HG03025 (cell line): ENCODE measurements around the gene CFAP73.

Experiments
- ATAC-seq: cut with Tn5 transposase; IDR thresholded peaks from one replicate; pipeline ENCODE4 v1.9.1; 2021; ENCODE audit warnings: mild to moderate bottlenecking, moderate library complexity; ENCODE audit not compliant: unreplicated experiment, low FRiP score

CFAP73 gene

DNA sequence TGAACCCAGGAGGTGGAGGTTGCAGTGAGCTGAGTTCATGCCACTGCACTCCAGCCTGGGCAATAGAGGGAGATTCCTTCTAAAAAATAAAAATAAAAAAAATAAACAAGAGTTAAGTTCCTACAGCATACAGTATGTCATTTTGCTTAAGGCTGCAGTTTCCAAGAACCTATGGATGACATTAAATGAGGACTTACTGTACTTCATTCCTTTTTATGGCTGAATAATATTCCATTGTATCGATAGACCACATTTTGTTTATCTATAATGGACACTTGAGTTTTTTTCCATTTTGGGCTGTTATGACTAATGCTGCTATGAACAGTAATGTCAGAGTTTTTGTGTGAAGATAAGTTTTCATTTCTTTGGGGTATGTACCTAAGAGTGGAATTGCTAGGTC lies 31.4 kb upstream of the CFAP73 start:
- ATAC-seq = no peak

DNA sequence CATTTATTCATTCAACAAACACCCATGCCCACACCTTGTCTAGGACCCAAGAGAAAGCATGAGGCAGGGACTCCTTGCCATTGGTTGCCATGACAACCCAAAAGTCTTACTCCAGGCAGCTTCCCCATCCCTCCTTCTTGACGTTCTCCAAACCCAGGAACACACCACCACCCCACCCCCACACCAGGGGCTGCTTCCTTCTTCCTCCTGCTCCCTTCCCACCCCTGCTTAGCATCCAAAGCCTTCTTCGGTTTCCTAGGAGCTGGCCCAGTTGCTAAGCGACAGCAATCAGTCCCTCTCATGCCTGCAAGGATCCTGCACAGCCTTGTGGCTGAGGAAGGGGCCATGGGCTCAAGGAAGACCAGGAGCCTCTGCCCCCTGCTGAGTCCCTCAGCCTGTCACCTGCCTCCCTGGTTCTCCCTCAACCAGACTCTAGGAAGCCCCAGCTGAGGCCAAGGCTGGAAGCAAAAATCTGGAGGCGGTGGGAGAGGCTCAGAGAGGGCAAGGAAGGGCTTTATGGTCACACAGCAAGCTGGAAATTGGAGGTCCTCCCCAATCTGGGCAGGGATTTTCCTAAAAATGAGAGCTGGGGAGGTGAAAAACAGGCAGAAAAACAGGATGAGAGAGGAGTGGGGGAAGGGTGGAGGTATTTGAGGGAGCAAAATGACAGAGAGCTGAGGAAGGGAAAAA lies 29.4 kb upstream of the CFAP73 start:
- ATAC-seq = no peak

DNA sequence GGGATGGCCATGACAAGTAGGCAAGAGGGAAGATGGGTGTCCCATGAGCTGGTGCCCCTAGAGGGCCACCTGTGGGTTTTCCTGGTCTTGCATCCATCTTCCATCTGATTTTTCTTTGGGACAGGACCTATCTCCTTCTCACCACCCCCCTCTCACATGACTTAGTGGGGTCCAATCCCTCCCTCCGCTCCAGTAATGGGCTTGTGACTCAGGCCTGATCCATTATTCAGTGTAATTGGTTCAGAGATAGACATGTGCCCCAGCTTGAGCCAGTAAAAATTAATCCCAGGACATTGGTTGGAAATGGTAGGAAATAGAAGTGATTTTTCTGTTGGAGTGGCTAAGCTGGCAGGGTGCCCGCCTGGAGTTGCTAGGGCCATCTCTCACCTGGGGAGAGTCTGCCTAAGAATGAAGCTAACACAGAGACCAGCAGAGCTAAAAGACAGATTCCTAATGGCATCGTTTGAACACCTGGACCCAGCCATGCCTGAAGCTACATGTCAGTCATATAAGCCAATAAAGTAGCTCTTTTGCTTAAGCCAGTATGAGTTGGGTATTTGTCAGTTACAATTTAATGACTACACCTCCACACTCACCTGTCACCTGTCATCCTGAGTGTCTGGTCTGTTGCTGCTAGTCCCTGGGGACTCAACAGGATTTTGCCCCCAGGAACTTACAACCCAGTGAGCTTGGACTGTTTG lies 28.7 kb upstream of the CFAP73 start:
- ATAC-seq = no peak

DNA sequence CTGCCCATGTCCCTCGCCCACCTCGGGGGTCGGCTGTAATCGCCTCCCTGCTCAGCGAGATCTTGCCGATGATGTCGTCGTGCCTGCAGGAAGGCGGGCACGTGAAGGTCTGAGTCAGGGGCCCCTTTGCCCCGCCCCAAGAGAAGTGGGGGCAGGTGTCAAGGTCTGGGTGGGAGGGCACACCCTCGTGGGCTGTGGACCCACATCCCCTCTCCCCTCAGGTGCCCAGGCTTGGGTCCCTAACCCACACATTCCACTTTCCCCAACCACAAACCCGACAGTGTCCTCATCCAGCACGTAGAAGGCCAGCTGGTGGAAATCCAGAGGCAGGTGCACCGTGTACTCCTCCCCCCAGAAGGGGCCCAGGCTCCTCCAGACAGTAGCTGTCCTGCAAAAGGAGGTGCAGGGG lies 21.7 kb upstream of the CFAP73 start:
- no peak for ATAC-seq

DNA sequence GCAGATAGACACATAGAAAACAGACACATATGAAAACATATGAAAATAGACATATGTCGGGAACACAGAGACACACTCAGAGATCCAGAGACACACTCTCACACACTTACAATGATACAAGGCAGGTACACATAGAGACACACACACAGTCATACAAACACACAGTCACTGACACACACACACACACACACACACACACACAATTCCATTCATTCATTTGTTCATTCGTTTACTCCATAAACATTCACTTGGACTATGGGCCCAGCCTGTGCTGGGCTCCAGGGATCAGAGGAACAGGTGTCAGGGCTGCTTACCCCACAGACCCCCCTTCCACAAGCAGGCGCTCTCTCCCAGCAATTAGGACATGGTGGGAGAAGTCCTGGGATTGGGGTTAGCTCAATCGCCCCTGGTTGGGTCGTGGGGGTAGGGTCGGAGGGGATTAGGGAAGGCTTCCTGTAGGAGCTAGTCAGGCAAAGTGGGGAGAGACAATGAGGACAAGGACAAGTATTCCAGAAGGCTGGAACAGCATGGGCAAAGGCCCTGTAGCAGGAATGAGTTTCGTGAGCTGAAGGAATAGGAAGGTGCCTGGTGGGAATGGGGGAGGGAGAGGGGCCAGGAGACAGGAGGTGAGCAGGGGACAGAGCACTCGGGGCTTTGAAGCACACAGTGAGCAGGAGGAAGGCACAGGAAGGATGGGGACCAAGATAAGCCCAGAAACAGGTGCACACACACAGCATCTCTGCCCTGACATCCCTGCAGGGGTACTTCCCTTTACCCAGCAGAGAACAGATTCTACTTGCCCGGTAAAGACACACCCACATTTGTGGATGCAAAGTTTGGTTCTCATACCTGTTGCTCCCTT lies 20.5 kb upstream of the CFAP73 start:
- ATAC-seq = no peak

DNA sequence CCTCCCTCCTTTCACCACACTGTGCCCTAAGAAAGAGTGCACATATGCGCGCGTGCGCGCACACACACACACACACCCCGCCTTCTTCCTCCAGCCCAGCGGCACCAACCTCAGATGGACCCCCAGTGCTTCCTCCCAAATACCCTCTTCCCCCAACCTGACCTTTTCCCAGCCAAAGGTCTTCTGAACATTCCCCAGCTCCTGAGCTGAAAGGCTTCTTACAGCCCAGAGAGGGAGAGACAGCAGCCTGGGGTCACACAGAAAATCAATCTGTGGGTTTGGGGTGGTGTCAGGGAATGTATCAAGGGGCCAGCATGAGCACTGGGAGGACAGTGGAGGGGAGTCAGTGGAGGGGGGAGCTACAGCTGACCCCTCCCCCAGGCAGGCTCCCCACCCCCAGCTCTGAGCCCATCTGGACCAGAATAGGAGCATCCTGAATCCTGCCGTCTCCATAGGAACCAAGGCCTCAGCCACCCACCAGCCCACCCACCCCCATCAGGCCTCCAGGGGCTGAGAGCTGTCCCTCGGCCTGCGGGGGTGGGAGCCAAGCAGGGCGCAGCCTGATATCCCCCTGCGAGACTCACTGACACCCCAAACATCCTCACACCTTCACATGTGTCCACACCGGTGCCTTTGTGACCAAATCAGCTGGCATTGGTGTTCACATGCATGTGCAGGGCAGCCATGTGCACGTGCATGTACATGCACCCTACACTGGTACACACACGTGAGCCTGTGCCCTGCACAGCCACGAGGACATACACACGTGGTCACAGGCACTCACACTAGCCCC lies 19.7 kb upstream of the CFAP73 start:
- ATAC-seq = no peak

DNA sequence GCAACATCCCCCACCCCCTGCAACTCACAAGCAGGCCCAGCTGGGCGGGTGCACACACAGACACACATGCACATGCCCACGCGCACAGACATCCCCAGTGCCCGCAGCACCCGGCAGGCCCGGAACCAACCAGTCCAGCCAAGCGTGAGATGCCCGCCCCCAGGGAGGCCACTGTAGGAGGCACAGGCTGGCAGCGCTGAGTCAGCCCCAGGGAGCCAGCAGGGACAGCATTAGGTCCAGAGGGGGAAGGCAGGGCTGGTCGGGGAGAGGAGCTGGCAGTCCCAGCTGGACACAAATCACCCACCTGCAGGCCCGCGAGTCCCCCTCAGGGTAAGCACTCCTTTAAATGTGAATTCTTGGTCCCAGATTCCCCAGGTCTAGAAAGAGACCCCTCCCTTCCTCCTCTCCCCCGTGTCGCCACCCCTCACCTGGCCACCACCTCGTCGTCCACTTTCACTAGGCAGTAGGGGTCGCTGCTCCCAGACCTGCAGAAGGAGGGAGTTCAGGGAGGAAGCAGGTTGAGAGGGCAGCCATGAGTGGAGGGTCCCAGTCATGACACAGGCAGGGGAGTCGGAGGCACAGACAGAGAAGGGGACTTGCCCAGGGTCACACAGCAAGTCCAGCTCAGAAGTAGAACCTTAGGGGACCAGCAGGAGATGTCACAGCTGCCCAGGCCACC lies 18.9 kb upstream of the CFAP73 start:
- ATAC-seq = no peak

DNA sequence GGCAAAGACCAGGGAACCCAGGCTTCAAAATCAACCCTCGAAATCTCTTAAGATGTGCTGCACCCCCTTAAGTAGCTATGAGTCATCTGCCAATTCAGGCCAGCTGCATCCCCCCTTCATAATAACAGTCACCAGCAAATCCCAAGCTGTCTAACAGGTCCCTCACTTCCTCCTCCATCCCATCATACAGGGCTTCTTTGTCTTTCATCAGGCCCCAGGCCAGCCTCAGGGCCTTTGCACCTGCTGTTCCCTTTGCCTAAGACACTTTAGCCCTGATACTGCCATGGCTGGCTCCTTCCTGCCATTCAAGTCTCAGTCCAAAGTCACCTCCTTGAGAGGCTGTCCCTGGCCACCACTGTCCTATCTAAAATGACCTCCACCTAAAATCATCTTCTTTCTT lies 18.0 kb upstream of the CFAP73 start:
- no peak for ATAC-seq

DNA sequence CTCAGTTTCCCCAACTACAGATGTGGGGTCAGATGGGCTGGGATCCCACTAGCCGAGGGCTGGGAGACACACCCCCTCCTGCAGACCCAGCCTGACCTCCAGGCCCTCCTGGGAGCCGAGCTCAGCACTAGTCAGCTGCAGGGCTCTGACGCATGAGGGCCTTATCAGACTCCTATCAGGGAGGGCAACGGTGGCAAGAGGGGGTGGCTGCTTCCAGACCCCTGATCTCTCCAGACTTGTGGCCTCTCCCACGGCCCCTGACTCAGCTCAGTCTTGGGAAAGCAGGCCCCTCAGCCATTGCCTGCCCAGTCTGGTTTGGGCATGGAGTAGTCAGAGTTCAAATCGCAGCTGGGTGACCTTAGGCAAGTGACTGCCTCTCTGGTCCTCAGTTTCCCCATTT lies 16.5 kb upstream of the CFAP73 start:
- no peak for ATAC-seq

DNA sequence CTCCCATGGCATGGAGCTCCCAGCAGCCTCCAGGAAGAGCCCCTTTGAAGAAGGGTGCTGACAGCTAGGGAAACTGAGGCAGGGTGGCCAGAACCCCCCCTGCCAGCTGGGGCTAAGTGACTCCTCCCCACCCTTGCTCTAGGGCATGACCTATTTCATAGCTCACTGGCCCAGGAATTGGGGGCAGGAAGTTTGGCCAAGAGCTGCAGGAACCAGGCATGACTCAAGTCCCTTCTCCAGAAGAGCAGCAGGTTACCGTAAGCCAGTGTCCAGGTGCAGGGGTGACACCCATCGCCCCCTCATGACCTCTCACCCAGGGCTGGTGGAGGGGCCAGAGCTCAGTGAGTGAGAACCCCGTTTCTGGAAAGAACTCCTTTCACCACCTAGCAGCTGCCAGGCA lies 15.9 kb upstream of the CFAP73 start:
- no peak for ATAC-seq

DNA sequence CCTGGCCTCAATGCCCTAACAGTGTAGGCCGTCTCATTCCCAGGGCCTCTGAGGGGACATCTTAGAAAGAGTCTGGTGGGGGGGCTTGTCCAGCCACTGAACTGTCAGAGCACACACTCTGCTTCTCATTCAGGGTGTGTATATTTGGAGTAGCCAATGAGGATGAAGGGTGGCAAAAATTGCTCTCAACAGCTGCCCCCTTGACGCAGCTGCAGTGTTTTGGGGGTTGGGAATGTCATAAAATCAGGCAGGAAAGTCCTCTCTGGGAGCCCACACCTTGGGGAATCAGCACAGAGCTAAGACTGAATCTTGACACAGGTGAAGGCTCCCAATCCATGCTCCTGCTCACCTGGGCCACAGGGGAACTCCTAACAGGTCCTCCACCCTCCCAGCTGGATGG lies 15.5 kb upstream of the CFAP73 start:
- no peak for ATAC-seq

DNA sequence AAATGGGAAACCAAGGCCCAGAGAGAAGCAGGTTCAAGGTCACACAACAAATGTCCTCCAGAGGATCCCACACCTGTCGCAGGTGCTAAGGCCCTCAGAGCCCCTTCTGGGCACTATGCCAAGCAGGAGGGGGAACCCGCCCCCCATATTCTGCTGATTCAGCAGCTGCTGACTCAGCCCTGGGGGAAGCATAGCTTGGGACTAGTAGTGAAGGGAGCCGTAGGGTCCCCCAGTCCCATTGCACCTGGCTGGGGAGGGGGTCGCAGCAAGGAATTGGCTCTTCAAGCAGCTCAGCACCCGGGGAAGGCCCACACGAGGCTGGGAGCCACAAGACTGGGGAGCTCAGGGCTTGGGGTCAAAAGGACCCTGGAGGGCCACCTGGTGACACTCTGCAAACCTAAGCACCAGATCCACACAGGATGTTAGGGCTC lies 15.0 kb upstream of the CFAP73 start:
- no peak for ATAC-seq

DNA sequence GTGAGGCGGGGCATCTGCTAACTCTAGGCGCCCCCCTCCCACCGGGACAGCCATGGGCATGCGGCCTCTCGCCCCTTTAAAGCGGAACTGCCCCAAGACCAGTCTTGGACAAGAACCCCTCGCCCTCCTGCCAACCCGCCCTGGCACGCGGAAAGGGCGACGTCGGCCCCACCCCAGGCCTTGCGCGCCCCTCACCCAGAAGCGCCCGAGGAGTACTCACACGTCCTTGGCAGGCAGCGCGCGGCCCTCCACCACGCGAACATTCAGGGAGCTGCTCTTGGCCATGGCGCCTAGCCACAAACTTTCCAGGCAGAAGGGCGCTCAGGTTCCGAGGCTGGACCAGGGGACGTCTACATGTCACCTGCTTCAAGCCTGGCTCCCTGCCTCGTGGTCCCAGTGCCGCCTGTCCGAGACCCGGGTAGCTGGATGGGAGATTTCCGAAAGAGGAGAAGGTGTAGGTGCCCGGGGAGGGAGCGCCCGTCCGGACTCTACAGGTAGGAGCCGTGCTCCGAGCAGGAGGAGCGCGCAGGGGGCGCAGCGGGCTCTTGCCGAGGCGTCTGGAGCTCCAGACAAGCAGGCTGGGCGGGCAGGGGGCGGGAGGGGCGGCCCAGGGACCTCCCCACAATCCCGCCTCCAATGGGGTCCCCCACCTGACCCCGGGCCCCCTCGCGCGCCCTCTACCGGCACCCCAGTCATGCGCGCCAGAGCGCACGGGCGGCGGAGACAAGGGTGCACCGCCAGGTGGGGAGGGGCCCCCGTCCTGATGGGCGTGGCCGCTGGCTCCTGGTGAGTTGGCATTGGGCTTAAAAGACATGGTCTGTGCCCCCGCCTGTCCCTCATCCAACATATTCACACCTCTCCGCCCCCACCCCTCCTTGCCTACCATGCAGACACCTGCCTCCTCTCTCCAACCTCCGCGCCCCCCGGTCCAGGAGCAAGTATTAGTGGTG lies 14.1 kb upstream of the CFAP73 start, which contains the start of gene RASAL1:
Gene RASAL1, minus strand, starts transcription at position 584 of the 950 bp plus-strand sequence. Its CDS starts 299 bp downstream, at position 285.
- ATAC-seq = no peak

DNA sequence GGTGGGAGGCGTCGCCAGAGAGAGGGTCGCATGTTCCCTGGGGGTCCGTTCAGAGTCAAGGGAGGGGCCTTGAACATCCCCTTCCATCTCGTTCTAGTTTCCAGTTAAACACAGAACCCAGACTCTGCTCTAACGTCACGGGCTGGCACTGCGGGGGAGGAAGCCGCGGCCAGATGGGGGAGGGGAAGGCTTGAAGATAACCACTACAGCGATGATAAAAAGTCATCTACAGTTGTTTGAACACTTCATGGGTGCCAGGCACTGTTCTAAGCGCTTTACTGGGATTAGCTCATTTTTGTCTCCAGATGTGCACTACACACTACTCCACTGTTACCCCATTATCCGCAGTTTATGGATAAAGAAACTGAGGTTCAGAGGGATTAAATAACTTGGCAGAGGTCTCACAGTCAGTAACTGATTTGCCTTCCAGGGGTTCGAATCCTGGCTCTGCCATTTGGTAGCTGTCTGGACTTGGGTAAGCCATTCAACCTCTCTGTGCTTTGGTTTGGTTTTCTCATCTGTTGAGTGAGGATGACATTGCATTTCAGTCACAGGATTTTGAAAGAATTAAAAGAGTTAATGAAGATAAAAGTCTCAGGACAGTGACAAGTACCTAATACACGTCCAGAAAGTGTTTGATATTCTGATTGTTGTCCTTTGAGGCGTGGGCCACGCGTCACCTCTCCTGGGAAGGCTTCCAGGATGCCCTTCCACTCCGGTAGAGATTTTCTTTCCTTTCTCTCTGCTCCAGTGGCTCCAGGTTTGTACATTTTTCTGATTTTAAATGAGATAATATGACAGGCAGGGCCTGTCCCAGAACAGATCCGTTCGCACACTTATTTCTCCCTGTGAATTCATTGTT lies 13.2 kb upstream of the CFAP73 start:
- no peak for ATAC-seq

DNA sequence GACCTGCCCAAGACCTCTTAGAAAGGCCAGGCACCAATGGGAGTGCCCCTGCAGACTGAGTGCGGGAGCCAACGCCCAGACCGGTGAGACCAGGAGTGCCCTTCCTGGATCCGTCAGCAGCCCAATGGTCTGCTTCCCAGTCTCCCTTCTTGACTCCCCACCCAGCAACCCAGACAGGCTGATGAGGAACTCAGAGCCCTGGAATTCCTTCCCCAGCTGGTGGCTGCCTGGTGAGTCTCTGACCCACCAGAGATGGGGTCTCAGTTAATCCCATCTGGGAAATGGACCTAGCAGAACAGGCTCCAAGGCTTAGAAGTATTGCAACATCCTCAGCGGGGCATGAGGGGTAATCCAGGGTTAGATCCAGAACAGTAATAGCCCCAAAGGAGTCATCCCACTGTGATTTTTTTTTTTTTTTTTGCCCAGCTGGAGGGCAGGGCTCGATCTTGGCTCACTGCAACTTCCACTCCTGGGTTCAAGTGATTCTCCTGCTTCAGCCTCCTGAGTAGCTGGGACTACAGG lies 12.5 kb upstream of the CFAP73 start:
- no peak for ATAC-seq

DNA sequence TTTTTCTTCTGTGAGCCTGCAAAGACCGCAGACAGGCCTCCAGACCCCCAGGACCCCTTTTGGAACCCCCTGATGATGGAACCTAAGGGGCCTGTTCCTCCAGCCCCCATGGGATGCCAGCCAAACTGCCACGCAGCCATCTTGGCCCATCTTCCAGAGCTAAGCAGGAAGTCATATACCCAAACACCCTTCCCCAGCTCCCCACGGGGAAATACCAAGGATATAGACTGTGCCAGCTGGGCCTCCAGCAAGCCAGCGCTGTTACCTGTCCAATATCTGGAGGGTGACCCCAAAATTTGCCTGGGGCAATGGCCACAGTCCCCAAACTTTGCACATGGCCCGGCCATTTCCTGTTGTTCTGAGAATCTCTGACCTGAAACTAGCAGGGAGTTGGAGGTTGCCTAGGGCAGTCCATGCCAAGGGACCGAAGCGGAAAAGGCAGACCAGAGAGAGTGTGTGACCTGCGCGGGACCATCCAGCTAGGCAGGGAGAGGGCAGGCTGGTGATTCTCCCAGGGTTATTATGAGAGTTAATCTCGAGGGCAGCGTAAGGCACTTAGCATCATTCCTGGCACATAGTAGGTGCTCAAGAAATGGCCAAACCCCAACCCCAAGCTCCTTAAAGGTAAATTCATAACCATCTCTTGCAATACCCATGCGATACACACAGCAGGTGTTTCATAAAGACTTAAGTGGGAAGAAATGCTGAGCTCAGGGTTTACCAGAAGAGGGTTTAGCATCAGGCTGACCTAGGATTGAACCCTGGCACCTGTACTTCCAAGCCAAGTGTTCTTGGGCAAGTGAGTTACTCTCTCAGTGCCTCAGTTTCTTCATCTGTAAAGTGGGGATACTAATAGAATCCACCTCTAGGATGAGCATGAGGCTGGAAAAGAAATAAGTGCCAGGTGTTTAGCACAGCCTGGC lies 11.4 kb upstream of the CFAP73 start:
- no peak for ATAC-seq

DNA sequence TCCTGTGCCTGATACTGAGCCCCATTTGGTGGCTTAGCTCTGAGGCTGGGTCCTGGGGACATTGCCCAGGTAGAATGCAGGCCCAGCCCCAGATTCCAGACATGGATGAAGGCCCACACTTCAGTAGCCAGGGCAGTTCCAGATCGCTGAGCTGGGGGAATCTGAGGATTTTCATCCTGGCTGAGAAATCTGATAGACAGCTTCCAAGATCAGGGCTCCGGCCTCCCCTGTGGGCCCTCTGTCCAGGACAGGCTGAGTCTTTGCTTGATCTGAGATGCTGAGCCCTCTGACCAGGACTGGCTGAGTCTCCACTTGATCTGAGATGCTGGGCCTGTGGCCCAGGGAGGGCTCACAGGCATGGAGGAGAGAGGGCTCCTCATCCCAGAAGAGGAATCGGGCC lies 10.7 kb upstream of the CFAP73 start:
- no peak for ATAC-seq
